Measurements from ENCODE around the gene GABARAPL1.

GRCh38 chr12:10182354-10183049 is 30.2 kb upstream of the GABARAPL1 start:
- no peak for TF ChIP-seq REST (IDR thresholded peaks at IDR 0.05; ENCODE audit: low read depth)
- TF ChIP-seq YY1 (IDR thresholded peaks at IDR 0.05; ENCODE audit: low read depth): no peak
- TF ChIP-seq TCF12 (IDR thresholded peaks at IDR 0.05; ENCODE audit: low read depth): no peak
- no peak for TF ChIP-seq ZBTB7A (IDR thresholded peaks at IDR 0.05; ENCODE audit: low read depth)
- no peak for TF ChIP-seq EGR1 (IDR thresholded peaks at IDR 0.05)
- TF ChIP-seq TAF1 (IDR thresholded peaks at IDR 0.05; ENCODE audit: low read depth): no peak
- no peak for TF ChIP-seq MAX (IDR thresholded peaks at IDR 0.05)
- no peak for TF ChIP-seq RAD21 (IDR thresholded peaks at IDR 0.05; ENCODE audit: low read depth)
- no peak for TF ChIP-seq CREB1 (IDR thresholded peaks at IDR 0.05; ENCODE audit: low read depth)
